ENCODE measurements around the gene ADGRD1. TPM values are rescaled to one million over a fixed set of nuclear protein-coding genes. Genes with fewer than 3 reads are reported as not detected.

The ADGRD1 gene
- total RNA-seq, 1 donor from 2014 or later = 0.08 TPM

DNA sequence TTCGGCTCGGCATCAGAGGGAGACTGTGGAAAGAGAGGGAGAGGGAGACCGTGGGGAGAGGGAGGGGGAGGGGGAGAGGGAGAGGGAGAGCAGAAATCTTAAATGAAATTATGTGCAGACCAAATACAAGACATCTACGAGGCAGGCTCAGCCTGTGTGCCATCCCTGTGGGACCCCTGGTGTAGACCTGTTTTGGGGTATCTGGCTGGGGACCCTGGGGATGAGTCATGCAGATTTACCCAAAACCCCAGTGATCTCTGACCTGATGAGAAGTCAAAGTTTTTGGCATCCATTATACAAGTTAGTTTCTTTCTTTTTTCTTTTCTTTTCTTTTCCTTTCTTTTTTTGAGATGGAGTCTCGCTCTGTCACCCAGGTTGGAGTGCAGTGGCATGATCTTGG, 44.4 kb downstream of the ADGRD1 start:
- no peak for DNase-seq (ENCODE audit: low read depth)
- no peak overlapping the region for H3K4me3 ChIP-seq (ENCODE audit: low read depth, low read length)
- H3K27me3 ChIP-seq (ENCODE audit: control insufficient read depth, insufficient read depth, low read length) = peaks cover 4% of the 10 kb centered on the region
- H3K36me3 ChIP-seq (ENCODE audit: control insufficient read depth, insufficient read depth, low read length) = no peaks in the 10 kb centered on the region
- TF ChIP-seq, protein P1, sequence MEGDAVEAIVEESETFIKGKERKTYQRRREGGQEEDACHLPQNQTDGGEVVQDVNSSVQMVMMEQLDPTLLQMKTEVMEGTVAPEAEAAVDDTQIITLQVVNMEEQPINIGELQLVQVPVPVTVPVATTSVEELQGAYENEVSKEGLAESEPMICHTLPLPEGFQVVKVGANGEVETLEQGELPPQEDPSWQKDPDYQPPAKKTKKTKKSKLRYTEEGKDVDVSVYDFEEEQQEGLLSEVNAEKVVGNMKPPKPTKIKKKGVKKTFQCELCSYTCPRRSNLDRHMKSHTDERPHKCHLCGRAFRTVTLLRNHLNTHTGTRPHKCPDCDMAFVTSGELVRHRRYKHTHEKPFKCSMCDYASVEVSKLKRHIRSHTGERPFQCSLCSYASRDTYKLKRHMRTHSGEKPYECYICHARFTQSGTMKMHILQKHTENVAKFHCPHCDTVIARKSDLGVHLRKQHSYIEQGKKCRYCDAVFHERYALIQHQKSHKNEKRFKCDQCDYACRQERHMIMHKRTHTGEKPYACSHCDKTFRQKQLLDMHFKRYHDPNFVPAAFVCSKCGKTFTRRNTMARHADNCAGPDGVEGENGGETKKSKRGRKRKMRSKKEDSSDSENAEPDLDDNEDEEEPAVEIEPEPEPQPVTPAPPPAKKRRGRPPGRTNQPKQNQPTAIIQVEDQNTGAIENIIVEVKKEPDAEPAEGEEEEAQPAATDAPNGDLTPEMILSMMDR (IDR thresholded peaks at IDR 0.05; ENCODE audit: insufficient read depth, low read length, poor library complexity, severe bottlenecking) = no peak

DNA sequence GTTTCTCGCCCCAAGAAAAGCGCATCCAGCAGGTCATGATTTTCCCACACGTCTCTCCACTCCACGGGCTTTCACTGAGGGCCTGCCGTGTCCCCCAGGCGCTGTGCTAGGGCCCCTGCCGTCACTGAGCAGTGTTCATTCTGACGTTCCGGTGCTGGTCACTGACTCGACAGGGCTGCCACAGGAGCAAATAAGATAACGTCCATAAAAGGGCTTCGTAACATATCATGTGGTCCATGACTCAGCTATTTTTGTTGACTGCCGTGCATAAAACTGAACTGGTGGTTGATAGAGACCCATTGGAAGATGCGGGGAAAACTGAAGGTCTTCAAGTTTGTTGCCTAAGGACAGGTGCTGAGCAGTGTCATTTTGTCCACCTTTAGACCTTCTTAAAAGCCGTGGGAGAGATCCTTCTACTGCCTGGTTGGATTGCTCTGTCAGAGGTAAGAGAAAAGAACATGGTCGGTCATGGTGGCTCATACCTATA, 46.3 kb downstream of the ADGRD1 start:
- DNase-seq (ENCODE audit: low read depth) = no peak
- no peak overlapping the region for H3K4me3 ChIP-seq (ENCODE audit: low read depth, low read length)
- peaks cover 13% of the 10 kb centered on the region for H3K27me3 ChIP-seq (ENCODE audit: control insufficient read depth, insufficient read depth, low read length)
- H3K36me3 ChIP-seq (ENCODE audit: control insufficient read depth, insufficient read depth, low read length) = no peaks in the 10 kb centered on the region
- TF ChIP-seq, protein P1 (IDR thresholded peaks at IDR 0.05; ENCODE audit: insufficient read depth, low read length, poor library complexity, severe bottlenecking) = no peak

GRCh38 chr12:131001493-131001892, 47.8 kb downstream of the ADGRD1 start:
- no peaks in the 10 kb centered on the region for H3K36me3 ChIP-seq (ENCODE audit: control insufficient read depth, insufficient read depth, low read length)
- no peak for DNase-seq (ENCODE audit: low read depth)
- H3K27me3 ChIP-seq (ENCODE audit: control insufficient read depth, insufficient read depth, low read length) = peaks cover 13% of the 10 kb centered on the region
- H3K4me3 ChIP-seq (ENCODE audit: low read depth, low read length) = no peak overlapping the region
- TF ChIP-seq, protein P1 (IDR thresholded peaks at IDR 0.05; ENCODE audit: insufficient read depth, low read length, poor library complexity, severe bottlenecking) = no peak

DNA sequence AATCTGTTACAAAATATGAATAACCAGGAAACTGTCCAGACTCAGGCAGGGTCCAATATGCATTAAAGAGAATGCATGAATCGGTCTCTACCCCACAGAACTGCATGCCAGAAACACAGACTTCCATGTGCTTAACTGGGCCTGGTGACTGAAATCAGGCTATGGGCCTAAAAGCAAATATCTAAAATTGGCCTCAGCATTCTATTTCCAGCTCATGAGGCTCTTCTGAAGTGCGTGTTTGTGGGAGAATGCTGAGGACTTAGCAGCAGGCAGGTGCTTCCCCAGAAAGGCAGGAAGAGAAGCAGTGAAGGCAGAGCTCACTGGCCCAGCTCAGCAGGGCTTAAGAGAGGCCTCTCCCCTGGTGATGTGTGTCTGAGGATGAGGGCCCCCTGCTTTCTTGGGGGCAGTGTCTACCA, 48.5 kb downstream of the ADGRD1 start:
- DNase-seq (ENCODE audit: low read depth) = no peak
- Histone ChIP-seq H3K4me3 (ENCODE audit: low read depth, low read length) (no peak overlapping the region), H3K27me3 (ENCODE audit: control insufficient read depth, insufficient read depth, low read length) (peaks cover 13% of the 10 kb centered on the region), H3K36me3 (ENCODE audit: control insufficient read depth, insufficient read depth, low read length) (no peaks in the 10 kb centered on the region)
- TF ChIP-seq, protein P1 (IDR thresholded peaks at IDR 0.05; ENCODE audit: insufficient read depth, low read length, poor library complexity, severe bottlenecking) = no peak

DNA sequence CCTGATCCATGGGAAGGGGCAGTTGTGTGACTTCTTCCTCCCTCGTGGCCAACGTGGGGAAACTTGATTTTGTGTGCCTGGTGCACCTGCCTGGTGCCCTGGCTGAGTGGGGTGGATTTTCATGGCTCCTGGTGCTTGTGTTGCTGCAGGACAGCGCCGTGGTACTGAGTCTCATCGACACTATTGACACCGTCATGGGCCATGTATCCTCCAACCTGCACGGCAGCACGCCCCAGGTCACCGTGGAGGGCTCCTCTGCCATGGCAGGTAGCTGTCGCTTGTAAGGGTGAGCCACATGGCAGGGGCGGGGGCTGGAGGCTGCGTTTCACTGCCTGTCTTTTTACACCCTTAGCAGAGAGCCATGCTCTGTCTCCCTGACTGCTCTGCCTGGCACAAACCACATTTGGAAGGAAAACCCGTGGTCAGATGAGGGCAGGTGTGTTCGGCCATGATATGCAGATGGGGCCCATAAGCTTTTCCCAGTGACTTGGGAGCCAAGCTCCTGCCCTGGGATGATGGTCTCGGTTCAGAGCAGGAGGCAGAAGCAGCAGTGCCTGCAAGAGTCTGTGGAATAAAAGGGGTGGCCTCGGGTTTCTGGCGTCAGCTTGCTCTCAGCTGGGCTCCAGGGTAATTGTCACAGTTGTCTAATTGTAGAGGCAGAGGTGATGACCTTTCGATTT, 49.5 kb downstream of the ADGRD1 start:
- Histone ChIP-seq H3K27me3 (ENCODE audit: control insufficient read depth, insufficient read depth, low read length) (peaks cover 13% of the 10 kb centered on the region), H3K4me3 (ENCODE audit: low read depth, low read length) (no peak overlapping the region), H3K36me3 (ENCODE audit: control insufficient read depth, insufficient read depth, low read length) (no peaks in the 10 kb centered on the region)
- TF ChIP-seq, protein P1 (IDR thresholded peaks at IDR 0.05; ENCODE audit: insufficient read depth, low read length, poor library complexity, severe bottlenecking) = no peak
- DNase-seq (ENCODE audit: low read depth) = no peak

DNA sequence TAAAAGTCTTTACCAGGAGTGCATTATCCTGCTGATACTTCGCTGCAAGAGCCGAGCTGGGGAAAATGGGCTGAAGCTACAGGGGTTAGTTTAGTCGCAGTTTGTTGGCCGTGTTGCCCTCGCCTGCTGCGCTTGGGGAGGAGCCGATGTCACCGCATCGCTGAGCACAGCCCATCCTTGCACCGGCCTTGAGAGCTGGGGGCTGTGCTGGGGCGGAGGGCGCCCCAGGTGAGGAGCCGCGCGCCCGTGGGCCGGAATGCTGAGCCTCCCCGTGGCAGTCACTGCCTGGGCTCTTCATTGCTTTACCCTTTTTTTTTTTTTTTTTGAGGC, 50.0 kb downstream of the ADGRD1 start:
- TF ChIP-seq, protein P1 (IDR thresholded peaks at IDR 0.05; ENCODE audit: insufficient read depth, low read length, poor library complexity, severe bottlenecking) = no peak
- no peaks in the 10 kb centered on the region for H3K36me3 ChIP-seq (ENCODE audit: control insufficient read depth, insufficient read depth, low read length)
- peaks cover 13% of the 10 kb centered on the region for H3K27me3 ChIP-seq (ENCODE audit: control insufficient read depth, insufficient read depth, low read length)
- DNase-seq (ENCODE audit: low read depth) = no peak
- H3K4me3 ChIP-seq (ENCODE audit: low read depth, low read length) = no peak overlapping the region

All from kidney epithelial cell (primary cell).